ENCODE results near the gene P4HB. TPM values are rescaled to one million over a fixed set of nuclear protein-coding genes. Genes with fewer than 3 reads are reported as not detected.

Gene P4HB
- total RNA-seq, 2 experiments from 2014 or later: 388 to 577 TPM

- ChIA-PET POLR2A (no interaction called here), CTCF (ENCODE audit: unreplicated experiment) (no interaction called here)
- Histone ChIP-seq H3K9me2 (ENCODE audit: insufficient read depth, low read length) (no peaks in the 10 kb centered on the region), H3K4me1 (ENCODE audit: insufficient read depth, low read length, poor library complexity, severe bottlenecking) (peaks cover 25% of the 10 kb centered on the region), H3K9me3 (ENCODE audit: low read length) (no peaks in the 10 kb centered on the region), H3K27ac (ENCODE audit: low read depth, low read length, poor library complexity, severe bottlenecking) (peak within 1 kb of the TSS; percentile 69), H3K4me3 (ENCODE audit: low read depth, low read length, poor library complexity, severe bottlenecking) (peak within 1 kb of the TSS; percentile 80), H3K36me3 (ENCODE audit: insufficient read depth, low read length) (no peaks in the 10 kb centered on the region), H2AFZ (ENCODE audit: low read length) (peak within 1 kb of the TSS; percentile 57; the same call in 1 of the 2 replicates), H3K4me2 (ENCODE audit: low read length) (peak within 1 kb of the TSS; percentile 99), H3K79me2 (ENCODE audit: insufficient read depth, low read depth, low read length) (peaks cover 27% of the 10 kb centered on the region; the same call in 1 of the 2 replicates), H4K20me1 (ENCODE audit: insufficient read depth, low read length) (no peaks in the 10 kb centered on the region)
- no peak for DNase-seq (ENCODE audit: low spot score)
- intact Hi-C loops (cut with micrococcal nuclease; ENCODE audit: unreplicated experiment): loop anchor here (5.0 kb wide), 1 partner anchor 57 kb away; the partner anchor contains the start of genes ALYREF and ANAPC11
- TF ChIP-seq CTCF (conservative IDR thresholded peaks at IDR 0.05; ENCODE audit: low read length) (no peak), EZH2phosphoT487 (IDR thresholded peaks at IDR 0.05; ENCODE audit: borderline replicate concordance, low read depth, low read length) (no peak)
- BruUV-seq (replicated peaks): no TSS peak
Measured at GRCh38 chr17:81834831-81835267, 25.5 kb downstream of the P4HB start, which contains the start of gene PPP1R27. TSS of gene PPP1R27 (minus strand) at chr17:81835050. CDS start at chr17:81834953, 97 bp downstream.

- CTCF ChIA-PET (ENCODE audit: unreplicated experiment): no interaction called here
- peak overlapping the region; percentile 80 for H3K4me3 ChIP-seq (ENCODE audit: low read depth, low read length, poor library complexity, severe bottlenecking)
- no peaks in the 10 kb centered on the region for H3K9me2 ChIP-seq (ENCODE audit: insufficient read depth, low read length)
- intact Hi-C loops (cut with micrococcal nuclease; ENCODE audit: unreplicated experiment): loop anchor here (1.0 to 5.0 kb wide), 2 partner anchors 27 to 58 kb away; partner anchors contain the start of genes ALYREF and ANAPC11
- H2AFZ ChIP-seq (ENCODE audit: low read length): peak overlapping the region; percentile 57; the same call in 1 of the 2 replicates
- H3K4me2 ChIP-seq (ENCODE audit: low read length): peak overlapping the region; percentile 99
- no peaks in the 10 kb centered on the region for H3K9me3 ChIP-seq (ENCODE audit: low read length)
- no peak for TF ChIP-seq CTCF (conservative IDR thresholded peaks at IDR 0.05; ENCODE audit: low read length)
- TF ChIP-seq EZH2phosphoT487 (IDR thresholded peaks at IDR 0.05; ENCODE audit: borderline replicate concordance, low read depth, low read length): no peak
- no peaks in the 10 kb centered on the region for H4K20me1 ChIP-seq (ENCODE audit: insufficient read depth, low read length)
- H3K36me3 ChIP-seq (ENCODE audit: insufficient read depth, low read length): no peaks in the 10 kb centered on the region
- BruUV-seq (replicated peaks): no TSS peak
- DNase-seq (ENCODE audit: low spot score): no peak
- POLR2A ChIA-PET: interaction anchor here (0.8 to 1.5 kb wide), 3 partner anchors 8 to 188 kb away, joined by 3 to 4 read pairs (median 3); partner anchors contain the start of gene CENPX
- H3K4me1 ChIP-seq (ENCODE audit: insufficient read depth, low read length, poor library complexity, severe bottlenecking): peaks cover 25% of the 10 kb centered on the region
- peaks cover 27% of the 10 kb centered on the region; the same call in 1 of the 2 replicates for H3K79me2 ChIP-seq (ENCODE audit: insufficient read depth, low read depth, low read length)
- H3K27ac ChIP-seq (ENCODE audit: low read depth, low read length, poor library complexity, severe bottlenecking): peak overlapping the region; percentile 69
Measured at GRCh38 chr17:81833921-81834830, 26.2 kb downstream of the P4HB start.

Measured in OCI-LY7 (cell line).